Muscle layer of duodenum (tissue), 2 donors: ENCODE data around the gene JAKMIP2.

ENCODE experiments used
- H3K27ac ChIP-seq: one replicate; pipeline ENCODE4 v1.7.0; 2013; ENCODE audit warnings: mild to moderate bottlenecking, low read length
- H3K27me3 ChIP-seq: one replicate; pipeline ENCODE4 v1.7.0; 2013; ENCODE audit warnings: low read depth, mild to moderate bottlenecking, control low read depth, low read length
- H3K36me3 ChIP-seq, 2 donors: one replicate each; pipeline ENCODE4 v1.7.0; 2013; ENCODE audit warnings: low read length in 2 of 2, control low read depth in 1 of 2, mild to moderate bottlenecking in 1 of 2; ENCODE audit not compliant: insufficient read depth in 2 of 2, control insufficient read depth in 1 of 2
- H3K4me1 ChIP-seq, 2 donors: one replicate each; pipeline ENCODE4 v1.7.0; 2013; ENCODE audit warnings: low read length in 2 of 2, mild to moderate bottlenecking in 2 of 2, control low read depth in 1 of 2, moderate library complexity in 1 of 2; ENCODE audit not compliant: insufficient read depth in 2 of 2, control insufficient read depth in 1 of 2
- H3K4me3 ChIP-seq, 2 donors: one replicate each; pipeline ENCODE4 v1.7.0; 2013; ENCODE audit warnings: low read length in 2 of 2, low read depth in 1 of 2, mild to moderate bottlenecking in 1 of 2
- H3K9me3 ChIP-seq, 2 donors: one replicate each; pipeline ENCODE4 v1.7.0; 2013; ENCODE audit warnings: low read length in 2 of 2, control low read depth in 1 of 2, mild to moderate bottlenecking in 1 of 2; ENCODE audit not compliant: control insufficient read depth in 1 of 2
- donor health status: healthy.

The JAKMIP2 gene

DNA sequence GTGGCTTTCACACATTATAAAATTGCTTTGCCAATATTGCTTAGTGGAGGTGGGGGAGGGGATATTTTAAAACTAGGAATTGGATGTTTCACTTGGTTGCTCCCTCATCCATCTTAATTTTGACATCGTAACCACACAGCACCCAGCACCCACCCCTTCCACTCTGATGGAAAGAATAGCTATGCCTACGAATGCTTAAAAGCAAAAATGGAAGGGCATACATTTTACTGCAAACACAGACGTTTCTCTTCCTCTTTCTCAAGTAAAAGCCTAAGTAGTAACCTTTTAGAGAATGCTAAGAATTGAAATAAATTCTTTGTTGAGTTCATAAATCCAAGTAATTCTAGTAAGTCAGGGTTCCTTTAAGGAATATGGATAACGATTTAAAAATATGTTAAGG, 69.9 kb downstream of the JAKMIP2 start:
- Histone ChIP-seq H3K4me1 (no peaks in the 10 kb centered on the region), H3K27ac (no peak overlapping the region), H3K4me3 (no peak overlapping the region), H3K27me3 (no peaks in the 10 kb centered on the region), H3K36me3 (no peaks in the 10 kb centered on the region), H3K9me3 (no peaks in the 10 kb centered on the region)

GRCh38 chr5:147712019-147712418, 70.5 kb downstream of the JAKMIP2 start:
- Histone ChIP-seq H3K27ac (no peak overlapping the region), H3K36me3 (no peaks in the 10 kb centered on the region), H3K4me1 (no peaks in the 10 kb centered on the region)

GRCh38 chr5:147711019-147711418, 71.5 kb downstream of the JAKMIP2 start:
- no peak overlapping the region for H3K4me3 ChIP-seq
- no peak overlapping the region for H3K27ac ChIP-seq
- no peaks in the 10 kb centered on the region for H3K9me3 ChIP-seq
- H3K27me3 ChIP-seq = no peaks in the 10 kb centered on the region
- H3K36me3 ChIP-seq = no peaks in the 10 kb centered on the region
- H3K4me1 ChIP-seq = no peaks in the 10 kb centered on the region

More at GRCh38 chr5:147712019-147712418, 70.5 kb downstream of the JAKMIP2 start:
- no peaks in the 10 kb centered on the region for H3K9me3 ChIP-seq
- no peak overlapping the region for H3K4me3 ChIP-seq
- H3K27me3 ChIP-seq = no peaks in the 10 kb centered on the region

DNA sequence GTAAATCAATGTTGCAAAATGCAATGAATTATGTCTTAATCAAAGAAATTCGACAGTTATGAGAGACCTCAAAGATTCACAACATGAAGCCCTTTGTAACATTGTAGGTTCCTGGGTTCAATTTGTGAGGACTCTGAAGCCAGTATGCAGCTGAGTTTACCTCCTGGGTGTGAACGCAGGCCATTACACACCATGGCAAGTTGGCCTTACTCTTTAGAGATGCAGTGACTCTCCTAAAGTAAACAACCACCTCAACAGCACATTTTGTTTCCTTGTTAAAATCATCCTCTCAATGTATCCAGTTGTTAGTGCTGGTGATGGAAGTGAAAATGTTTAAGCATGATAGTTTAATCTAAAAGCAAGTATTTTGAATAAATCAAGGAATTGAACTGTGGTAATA, 73.8 kb downstream of the JAKMIP2 start:
- H3K4me1 ChIP-seq = no peaks in the 10 kb centered on the region
- H3K27ac ChIP-seq = no peak overlapping the region
- no peaks in the 10 kb centered on the region for H3K36me3 ChIP-seq
- no peaks in the 10 kb centered on the region for H3K27me3 ChIP-seq
- H3K9me3 ChIP-seq = no peaks in the 10 kb centered on the region
- no peak overlapping the region for H3K4me3 ChIP-seq

DNA sequence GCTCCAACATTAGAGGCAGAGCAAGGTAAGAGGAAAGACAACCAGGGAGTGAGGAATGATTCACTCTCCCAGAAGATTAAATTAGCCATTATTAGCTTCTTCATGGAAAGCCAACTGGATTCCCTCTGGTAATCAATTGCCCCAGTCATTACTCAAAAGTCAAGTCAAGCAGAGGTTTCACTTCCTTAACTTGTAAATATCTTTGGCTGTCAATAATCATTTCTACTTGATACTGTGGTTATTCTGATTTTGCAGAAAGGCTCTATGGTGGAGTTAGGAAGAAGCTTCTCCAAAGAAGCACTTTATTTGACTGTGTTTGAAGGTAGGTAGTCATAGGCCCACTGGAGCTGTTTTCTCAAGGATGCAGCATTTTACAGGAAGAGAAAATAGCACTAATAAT, 78.0 kb downstream of the JAKMIP2 start:
- Histone ChIP-seq H3K9me3 (no peaks in the 10 kb centered on the region), H3K27ac (no peak overlapping the region), H3K36me3 (no peaks in the 10 kb centered on the region), H3K4me3 (no peak overlapping the region), H3K4me1 (no peaks in the 10 kb centered on the region), H3K27me3 (no peaks in the 10 kb centered on the region)

DNA sequence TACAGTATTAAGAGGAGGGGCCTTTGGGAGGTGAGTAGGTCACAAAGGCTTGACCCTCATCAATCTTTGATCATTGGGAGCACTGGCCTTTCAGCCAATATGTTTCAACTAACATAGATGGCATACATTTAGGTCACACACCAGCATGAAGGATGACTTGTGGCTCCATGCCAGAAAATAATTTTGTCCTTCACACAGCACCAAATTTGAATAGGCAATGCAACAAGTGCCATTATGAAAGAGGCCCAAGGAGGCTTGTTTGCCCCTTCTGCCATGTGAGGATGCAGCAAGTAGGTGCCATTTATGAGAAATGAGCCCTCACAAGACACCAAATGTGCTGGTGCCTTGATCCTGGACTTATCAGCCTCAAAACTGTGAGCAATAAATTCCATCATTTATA, 81.1 kb downstream of the JAKMIP2 start:
- Histone ChIP-seq H3K27ac (no peak overlapping the region), H3K36me3 (no peaks in the 10 kb centered on the region), H3K4me3 (no peak overlapping the region), H3K4me1 (no peaks in the 10 kb centered on the region), H3K9me3 (no peaks in the 10 kb centered on the region), H3K27me3 (no peaks in the 10 kb centered on the region)

- H3K4me3 ChIP-seq = no peak overlapping the region
- no peak overlapping the region for H3K27ac ChIP-seq
- no peaks in the 10 kb centered on the region for H3K36me3 ChIP-seq
- no peaks in the 10 kb centered on the region for H3K9me3 ChIP-seq
- H3K4me1 ChIP-seq = no peaks in the 10 kb centered on the region
- H3K27me3 ChIP-seq = no peaks in the 10 kb centered on the region
These were observed 82.9 kb downstream of the JAKMIP2 start for GRCh38 chr5:147699496-147700088.

DNA sequence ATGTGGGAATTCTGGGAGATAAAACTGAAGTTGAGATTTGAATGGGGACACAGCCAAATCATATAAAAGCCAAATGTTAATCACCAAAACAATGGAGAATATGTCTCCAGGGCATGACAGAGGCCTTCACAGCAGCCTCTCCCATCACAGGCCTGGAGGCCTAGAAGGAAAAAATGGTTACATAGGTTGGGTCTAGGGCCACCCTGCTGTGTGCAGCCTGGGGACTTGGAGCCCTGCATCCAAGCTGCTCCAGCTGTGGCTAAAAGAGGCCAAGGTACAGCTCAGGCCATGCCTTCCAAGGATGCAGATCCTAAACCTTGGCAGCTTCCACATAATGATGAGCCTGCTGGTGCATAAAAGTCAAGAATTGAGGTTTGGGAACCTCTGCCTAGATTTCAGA, 85.1 kb downstream of the JAKMIP2 start:
- Histone ChIP-seq H3K4me1 (no peaks in the 10 kb centered on the region), H3K27ac (no peak overlapping the region), H3K36me3 (no peaks in the 10 kb centered on the region), H3K27me3 (no peaks in the 10 kb centered on the region), H3K9me3 (no peaks in the 10 kb centered on the region), H3K4me3 (no peak overlapping the region)

GRCh38 chr5:147694772-147695171, 87.8 kb downstream of the JAKMIP2 start:
- H3K4me3 ChIP-seq = no peak overlapping the region
- H3K27ac ChIP-seq = no peak overlapping the region
- no peaks in the 10 kb centered on the region for H3K9me3 ChIP-seq
- no peaks in the 10 kb centered on the region for H3K4me1 ChIP-seq
- H3K27me3 ChIP-seq = no peaks in the 10 kb centered on the region
- H3K36me3 ChIP-seq = no peaks in the 10 kb centered on the region

DNA sequence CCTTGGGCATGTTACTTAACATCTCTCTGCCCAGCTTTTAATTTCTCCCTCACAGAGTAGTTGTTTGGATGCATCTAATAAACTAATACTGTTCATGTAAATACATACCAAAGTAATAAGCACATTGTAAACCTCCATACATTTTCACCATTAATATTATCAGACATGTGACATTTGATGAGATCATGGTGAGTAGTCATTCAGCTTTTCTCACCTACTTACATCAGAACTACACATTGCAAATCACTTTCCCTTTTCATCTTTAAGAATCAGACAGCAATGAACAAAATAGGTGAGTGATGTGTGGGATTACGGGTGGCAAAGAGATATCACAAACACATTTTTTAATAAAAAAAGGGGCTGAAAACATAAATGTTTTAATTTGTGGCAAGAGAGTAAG, 89.3 kb downstream of the JAKMIP2 start:
- peaks cover 0 to 6% of the 10 kb centered on the region in 2 donors for H3K4me1 ChIP-seq
- H3K27ac ChIP-seq = no peak overlapping the region
- no peaks in the 10 kb centered on the region for H3K27me3 ChIP-seq
- H3K4me3 ChIP-seq = no peak overlapping the region
- no peaks in the 10 kb centered on the region for H3K9me3 ChIP-seq
- H3K36me3 ChIP-seq = no peaks in the 10 kb centered on the region

DNA sequence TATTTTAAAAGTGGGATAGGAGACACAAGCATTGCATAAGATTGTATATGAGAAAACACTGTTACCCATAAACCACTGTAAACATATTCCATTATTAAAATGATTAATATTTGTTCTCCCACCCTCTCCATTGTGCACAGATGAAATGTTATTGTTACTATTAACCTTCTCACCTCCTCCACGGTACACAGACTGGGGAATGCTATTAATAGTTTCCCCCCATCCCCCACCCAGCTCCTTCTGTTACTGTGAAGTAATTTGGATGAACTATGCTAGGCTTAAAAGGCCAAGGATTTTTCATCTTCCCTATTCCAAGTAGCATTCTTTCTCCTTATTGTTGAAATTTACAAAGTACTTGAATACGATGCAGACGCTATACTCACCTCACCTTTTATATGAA, 91.4 kb downstream of the JAKMIP2 start:
- Histone ChIP-seq H3K4me1 (peaks cover 0 to 6% of the 10 kb centered on the region in 2 donors), H3K4me3 (no peak overlapping the region), H3K27ac (no peak overlapping the region), H3K36me3 (no peaks in the 10 kb centered on the region), H3K27me3 (no peaks in the 10 kb centered on the region), H3K9me3 (no peaks in the 10 kb centered on the region)

DNA sequence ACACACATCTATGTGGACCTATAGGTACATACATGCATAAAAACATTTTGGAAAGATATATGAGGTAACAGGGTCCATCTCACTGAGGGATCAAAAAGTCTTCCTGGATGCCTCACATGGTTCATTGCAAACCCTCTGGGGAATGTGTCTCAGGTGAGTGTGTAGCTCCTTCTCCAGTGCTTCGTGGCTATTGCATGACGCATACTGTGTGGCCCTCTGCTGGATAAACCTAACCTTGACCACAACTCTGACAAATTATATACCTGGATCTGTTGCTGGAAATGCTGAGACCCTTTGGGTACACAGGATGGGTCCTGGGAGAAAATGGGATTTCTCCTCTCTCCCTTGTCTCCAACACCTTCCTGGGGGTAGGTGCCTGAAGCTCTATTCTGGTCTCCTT, 91.9 kb downstream of the JAKMIP2 start:
- H3K27ac ChIP-seq = no peak overlapping the region
- H3K4me3 ChIP-seq = no peak overlapping the region
- no peaks in the 10 kb centered on the region for H3K27me3 ChIP-seq
- no peaks in the 10 kb centered on the region for H3K9me3 ChIP-seq
- no peaks in the 10 kb centered on the region for H3K36me3 ChIP-seq
- peaks cover 0 to 6% of the 10 kb centered on the region in 2 donors for H3K4me1 ChIP-seq
